CD4-positive, alpha-beta T cell treated with Interleukin-17A for 4 hours (primary cell): ENCODE data around the gene SLC41A1.

Experiments used
- DNase-seq: peaks from one replicate; pipeline ENCODE4 v3.0.0-alpha.2; 2020; ENCODE audit warnings: mixed read lengths

The SLC41A1 gene

GRCh38 chr1:205786601-205787000, 26.4 kb downstream of the SLC41A1 start:
- no peak for DNase-seq

DNA sequence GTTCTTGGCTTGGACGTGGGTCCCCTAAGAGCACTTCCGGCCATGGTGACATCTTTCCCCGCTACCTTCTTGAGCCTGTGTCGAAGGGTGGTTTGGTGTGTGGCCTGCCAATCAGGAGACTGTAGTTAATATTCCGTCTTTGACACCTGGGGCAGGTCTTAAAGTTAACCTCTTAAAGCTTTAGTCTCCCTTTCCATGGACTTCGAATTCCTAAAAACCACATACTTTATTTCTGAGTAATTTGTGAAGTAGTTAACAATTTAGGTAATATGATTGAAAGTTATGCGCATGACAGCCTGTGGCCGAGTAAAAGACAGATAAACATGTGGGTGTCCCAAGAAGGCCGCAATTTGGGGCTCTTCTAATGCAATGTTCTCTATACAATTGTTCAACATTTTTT, 27.6 kb downstream of the SLC41A1 start:
- DNase-seq = no peak

- DNase-seq = no peak
These were observed 29.1 kb downstream of the SLC41A1 start for GRCh38 chr1:205783904-205784303.

- no peak for DNase-seq
These were observed 29.6 kb downstream of the SLC41A1 start for GRCh38 chr1:205783433-205783795.

DNA sequence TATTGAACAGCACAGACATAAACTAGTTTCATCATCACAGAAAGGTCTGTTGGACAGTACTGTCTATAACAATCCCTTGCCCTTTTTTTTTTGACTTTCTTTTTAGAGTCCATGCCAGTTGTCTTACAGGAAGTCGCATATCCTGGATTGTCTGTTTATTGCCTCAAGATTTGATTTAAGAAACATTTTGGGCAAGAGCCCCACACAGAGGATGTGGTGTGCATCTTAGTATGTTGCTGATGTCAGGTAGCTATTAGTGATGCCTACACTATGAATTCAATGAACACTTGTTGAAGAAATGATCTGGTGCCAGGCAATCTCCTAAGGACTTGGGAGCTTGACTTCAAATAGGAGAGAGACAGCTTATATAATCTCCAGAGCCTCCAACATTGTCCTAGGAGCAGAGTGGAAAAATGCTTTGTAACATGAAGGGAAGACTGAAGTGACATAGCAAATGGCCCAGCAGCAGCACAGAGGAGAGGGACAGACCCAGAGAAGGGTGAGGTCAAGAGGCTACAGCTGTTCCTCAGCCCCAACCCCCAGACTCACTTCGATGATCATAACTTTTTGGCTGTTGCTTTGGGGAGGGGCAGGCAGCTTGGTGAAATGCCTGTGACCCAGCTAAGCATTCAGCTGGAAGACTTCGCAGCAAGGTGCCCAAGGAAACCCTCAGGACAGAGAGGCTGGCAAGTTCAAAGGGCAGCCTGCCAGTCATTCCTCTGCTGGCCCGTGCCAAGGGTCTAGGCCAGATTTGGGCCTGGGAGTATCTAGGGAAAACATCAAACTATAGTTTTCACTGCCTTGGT, 30.2 kb downstream of the SLC41A1 start:
- no peak for DNase-seq

GRCh38 chr1:205780335-205780734, 32.7 kb downstream of the SLC41A1 start:
- no peak for DNase-seq

DNA sequence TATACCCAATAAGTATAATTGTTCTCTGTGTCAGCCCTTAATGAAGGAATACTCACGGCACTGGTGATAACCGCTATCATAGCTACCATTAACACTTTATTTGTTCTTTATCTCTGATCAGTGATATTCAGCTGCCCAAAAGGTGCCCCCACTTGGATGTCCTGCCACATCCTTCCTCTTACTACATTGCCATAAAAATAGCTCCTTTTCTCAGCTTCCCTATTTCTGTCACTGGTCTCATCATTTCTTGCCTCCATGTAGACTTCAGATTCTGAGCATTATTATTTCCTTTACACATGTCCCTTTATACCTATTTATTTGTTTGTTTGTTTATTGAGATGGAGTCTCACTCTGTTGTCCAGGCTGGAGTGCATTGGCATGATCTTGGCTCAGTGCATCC, 35.0 kb downstream of the SLC41A1 start:
- no peak for DNase-seq

- no peak for DNase-seq
These were observed 37.3 kb downstream of the SLC41A1 start for GRCh38 chr1:205775717-205776056.

- DNase-seq = peak; percentile 86
These were observed 37.8 kb downstream of the SLC41A1 start, which contains the start of gene RAB29 for GRCh38 chr1:205775015-205775716. RAB29 (minus strand) TSS chr1:205775482; CDS start chr1:205774956, 526 bp downstream.

DNA sequence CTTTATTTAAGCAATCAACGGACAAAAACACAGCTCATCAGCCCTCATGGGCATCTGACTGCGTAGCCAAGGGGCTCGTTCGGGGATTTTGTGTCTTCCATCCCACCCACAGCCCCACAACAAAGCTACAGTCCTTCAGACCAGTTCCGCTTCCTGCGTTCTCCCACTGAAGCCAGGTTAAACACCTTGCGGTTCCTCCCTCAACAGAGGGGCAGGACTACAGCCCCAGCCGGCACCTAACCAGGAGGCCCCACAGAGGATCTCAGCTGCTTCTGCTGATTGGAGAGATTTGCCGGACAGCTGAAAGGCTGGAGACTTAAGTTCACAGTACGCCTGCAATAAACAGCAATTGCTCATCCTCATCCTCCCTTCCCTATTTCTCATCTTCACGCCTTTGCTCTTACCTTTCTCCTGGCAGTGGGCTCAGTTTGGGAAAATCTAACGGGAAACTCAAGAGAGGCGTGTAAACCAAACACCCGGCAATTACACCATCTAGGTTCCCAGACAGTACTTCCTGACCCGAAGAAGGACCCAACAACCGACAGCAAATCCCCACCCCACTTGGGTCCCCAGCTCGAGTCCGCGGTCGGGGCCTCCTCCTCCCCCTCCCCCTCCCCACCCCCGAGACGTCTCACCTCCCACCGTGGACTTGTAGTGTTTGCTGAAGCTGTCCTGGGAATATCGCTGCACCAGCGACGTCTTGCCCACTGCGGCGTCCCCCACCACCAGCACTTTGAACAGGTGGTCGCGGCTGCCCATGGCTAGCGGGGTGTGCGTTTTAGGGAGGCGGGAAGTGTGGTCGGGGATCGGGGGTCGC, 38.6 kb downstream of the SLC41A1 start:
- DNase-seq = peak; percentile 48

- no peak for DNase-seq
These were observed 40.4 kb downstream of the SLC41A1 start for GRCh38 chr1:205772607-205773032.

DNA sequence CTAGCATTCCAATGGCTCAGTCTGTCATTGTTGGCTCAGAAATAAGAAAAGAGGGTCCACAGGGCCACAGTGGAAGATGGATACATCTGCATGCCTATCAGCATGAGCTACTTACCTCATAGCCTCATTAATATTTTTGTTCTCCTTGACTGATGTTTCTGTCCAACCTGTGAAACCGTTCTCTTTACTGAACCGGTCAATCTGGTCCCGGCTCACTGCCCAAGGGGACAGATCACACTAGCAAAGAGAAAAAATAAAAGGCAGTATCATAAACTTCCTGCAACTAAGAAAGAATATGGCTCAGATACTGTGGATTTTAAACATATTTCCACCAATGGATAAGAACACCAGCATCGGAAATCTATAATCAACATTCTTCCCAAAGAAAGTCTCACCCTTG, 42.4 kb downstream of the SLC41A1 start:
- DNase-seq = no peak

DNA sequence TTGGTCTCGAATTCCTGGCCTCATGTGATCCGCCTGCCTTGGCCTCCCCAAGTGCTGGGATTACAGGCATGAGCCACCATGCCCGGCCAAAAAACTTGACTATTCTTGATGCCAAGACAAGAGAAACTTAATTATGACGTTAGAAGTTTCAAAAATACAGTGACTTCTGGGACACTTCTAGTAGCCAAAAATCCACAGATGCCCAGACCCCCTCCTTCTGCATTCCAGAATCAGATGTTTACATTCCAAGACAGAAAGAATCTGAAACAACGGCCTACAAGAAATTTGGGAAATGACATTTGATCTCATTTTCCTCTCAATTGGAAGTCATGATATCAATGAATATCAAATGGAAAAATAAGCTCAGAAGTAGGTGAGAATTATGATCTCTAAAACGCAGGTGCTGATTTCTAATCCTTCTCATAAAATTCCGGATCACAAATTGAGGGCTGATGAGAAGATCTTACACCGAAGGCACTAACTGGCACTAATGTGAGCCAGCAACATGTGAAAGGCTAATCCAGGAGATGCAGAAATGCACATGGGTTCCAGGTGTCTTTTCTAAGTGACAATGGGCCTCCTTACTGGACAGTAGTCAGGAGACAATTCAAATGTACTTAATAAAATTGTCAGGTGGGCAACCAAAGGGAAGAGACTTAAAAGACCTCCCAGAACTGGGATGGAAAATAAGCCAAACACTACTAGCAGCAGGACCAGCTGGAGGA, 43.2 kb downstream of the SLC41A1 start:
- DNase-seq = no peak

- no peak for DNase-seq
These were observed 45.8 kb downstream of the SLC41A1 start for GRCh38 chr1:205767248-205767647.

DNA sequence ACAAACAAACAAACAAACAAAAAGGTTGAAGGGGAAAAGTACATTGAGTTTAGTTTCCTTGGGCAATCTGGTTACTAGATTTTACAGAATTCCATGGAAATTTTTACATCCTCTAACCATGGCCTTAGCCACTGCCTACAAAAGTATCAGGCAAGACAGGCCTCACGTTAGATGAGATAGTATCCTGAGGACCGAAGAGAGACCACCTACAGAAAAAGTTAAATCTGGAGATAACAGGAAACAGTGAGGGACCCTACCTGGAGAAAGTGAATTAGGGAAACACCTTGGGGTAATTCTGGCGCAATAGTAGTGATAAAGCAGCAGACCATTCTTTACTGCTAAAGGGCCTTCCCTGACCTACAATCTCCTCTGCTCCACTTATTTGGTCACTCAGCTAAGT, 46.4 kb downstream of the SLC41A1 start:
- DNase-seq = no peak

- DNase-seq = no peak
These were observed 47.0 kb downstream of the SLC41A1 start for GRCh38 chr1:205766038-205766437.

GRCh38 chr1:205764578-205764977, 48.4 kb downstream of the SLC41A1 start:
- DNase-seq = no peak

- no peak for DNase-seq
These were observed 49.0 kb downstream of the SLC41A1 start for GRCh38 chr1:205763980-205764379.

- DNase-seq = no peak
These were observed 52.4 kb downstream of the SLC41A1 start for GRCh38 chr1:205760606-205761005.

DNA sequence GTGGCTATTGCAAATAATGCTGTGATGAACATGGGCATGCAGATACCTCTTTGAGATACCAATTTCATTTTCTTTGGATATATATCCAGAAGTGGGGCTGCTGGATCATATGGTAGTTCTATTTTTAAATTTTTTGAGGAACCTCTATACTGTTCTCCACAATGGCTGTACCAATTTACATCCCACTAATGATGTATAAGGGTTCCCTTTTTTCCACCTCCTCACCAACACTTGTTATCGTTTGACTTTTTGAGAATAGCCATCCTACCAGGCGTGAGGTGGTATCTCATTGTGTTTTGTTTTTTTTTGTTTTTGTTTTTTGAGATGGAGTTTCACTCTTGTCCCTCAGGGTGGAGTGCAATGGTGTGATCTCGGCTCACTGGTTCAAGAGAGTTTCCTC, 56.4 kb downstream of the SLC41A1 start:
- DNase-seq = no peak

DNA sequence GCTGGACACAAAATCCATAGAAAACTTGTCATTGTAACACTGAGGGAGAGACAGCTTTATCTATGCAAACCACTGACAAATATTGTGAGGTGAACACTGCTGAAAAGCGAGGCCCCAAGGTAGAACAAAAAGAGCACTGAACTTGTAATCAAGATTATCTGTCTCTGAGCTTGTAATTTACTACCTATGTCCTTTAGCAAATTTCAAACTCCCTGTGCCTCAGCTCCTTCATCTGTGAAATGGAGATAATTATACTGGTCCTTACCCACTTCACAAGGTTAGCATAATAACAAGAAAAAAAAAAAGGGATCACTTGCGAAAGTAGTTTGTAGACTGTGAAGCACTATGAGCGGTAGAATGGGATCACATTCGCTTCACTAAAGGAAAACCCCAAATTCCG, 58.1 kb downstream of the SLC41A1 start:
- DNase-seq = no peak

GRCh38 chr1:205751036-205751651, 61.9 kb downstream of the SLC41A1 start:
- DNase-seq = no peak
